Heart left ventricle (tissue), 13 donors: ENCODE data around the gene ZNF423.

Experiments
- POLR2A ChIP-seq, 2 donors: fragments of 450-650 bp; IDR thresholded peaks; one replicate each; pipeline ENCODE4 v1.6.1; 2017; ENCODE audit warnings: antibody characterized with exemption in 2 of 2, mild to moderate bottlenecking in 2 of 2, moderate library complexity in 2 of 2
- TF ChIP-seq, protein P1 (sequence below), 12 donors: fragments of 200-600 bp; sonication (generic) in 4 of 12; IDR thresholded peaks; one replicate each; pipeline versions ENCODE4 v1.5.0 to v1.8.0; 2018 to 2022; ENCODE audit warnings: antibody characterized with exemption in 12 of 12, mild to moderate bottlenecking in 5 of 12
- donor health status: ischemic (EF 13 %, LVEDD 7.1; RV severe dilation, severe dysfunction).
- donor health status: DM: no; HTN: yes; CAD: no.
- donor health status: DM: no; HTN: no; CAD: no.
- donor health status: ischemic (EF 25% LVEDD 6.9; RV normal size, moderate dysfunction).
- donor health status: ischemic (EF 25% LVEDD 5.7; RV mildly dilated, moderate dysfunction).
- donor health status: ischemic (EF 35%, LVEDD 5.7; RV mildly dilated, moderate dysfunction).
- donor health status: nonischemic (EF 11% LVEDD 7.7; RV severe dilation, severe dysfunction).
- donor health status: DM: yes; HTN: yes; CAD: no.
- donor health status: PGD.
- donor health status: ischemic (EF 29% LVEDD 5.4; RV normal size, mild dysfunction).
- donor health status: nonischemic (EF 23%, LVEDD 6.1; RV moderate dilation, normal function).

- no peak for TF ChIP-seq POLR2A (IDR thresholded peaks at IDR 0.05)
- TF ChIP-seq, protein P1, sequence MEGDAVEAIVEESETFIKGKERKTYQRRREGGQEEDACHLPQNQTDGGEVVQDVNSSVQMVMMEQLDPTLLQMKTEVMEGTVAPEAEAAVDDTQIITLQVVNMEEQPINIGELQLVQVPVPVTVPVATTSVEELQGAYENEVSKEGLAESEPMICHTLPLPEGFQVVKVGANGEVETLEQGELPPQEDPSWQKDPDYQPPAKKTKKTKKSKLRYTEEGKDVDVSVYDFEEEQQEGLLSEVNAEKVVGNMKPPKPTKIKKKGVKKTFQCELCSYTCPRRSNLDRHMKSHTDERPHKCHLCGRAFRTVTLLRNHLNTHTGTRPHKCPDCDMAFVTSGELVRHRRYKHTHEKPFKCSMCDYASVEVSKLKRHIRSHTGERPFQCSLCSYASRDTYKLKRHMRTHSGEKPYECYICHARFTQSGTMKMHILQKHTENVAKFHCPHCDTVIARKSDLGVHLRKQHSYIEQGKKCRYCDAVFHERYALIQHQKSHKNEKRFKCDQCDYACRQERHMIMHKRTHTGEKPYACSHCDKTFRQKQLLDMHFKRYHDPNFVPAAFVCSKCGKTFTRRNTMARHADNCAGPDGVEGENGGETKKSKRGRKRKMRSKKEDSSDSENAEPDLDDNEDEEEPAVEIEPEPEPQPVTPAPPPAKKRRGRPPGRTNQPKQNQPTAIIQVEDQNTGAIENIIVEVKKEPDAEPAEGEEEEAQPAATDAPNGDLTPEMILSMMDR (IDR thresholded peaks at IDR 0.05): no peak
Observed at GRCh38 chr16:49679095-49679494, 176.8 kb downstream of the ZNF423 start.
